Adrenal gland (tissue), 5 donors: ENCODE data around the gene DPPA4.

Experiments
- POLR2A ChIP-seq, 2 donors: fragments of 450-650 bp; IDR thresholded peaks; one replicate each; pipeline ENCODE4 v1.6.1; 2017; ENCODE audit warnings: antibody characterized with exemption in 2 of 2, mild to moderate bottlenecking in 2 of 2, moderate library complexity in 1 of 2
- TF ChIP-seq, protein P1 (sequence below), 6 experiments: fragments of 450-650 bp in 4 of 6; fragments of 200-600 bp in 2 of 6; sonication (generic) in 1 of 6; IDR thresholded peaks; 1 replicate in 5 of 6; 2 replicates in 1 of 6; pipeline versions ENCODE4 v1.5.1 to v1.8.0; 2016 to 2021; ENCODE audit warnings: antibody characterized with exemption in 6 of 6, mild to moderate bottlenecking in 2 of 6, moderate library complexity in 1 of 6
- donor health status: DM: no; HTN: no; CAD: no.

DNA sequence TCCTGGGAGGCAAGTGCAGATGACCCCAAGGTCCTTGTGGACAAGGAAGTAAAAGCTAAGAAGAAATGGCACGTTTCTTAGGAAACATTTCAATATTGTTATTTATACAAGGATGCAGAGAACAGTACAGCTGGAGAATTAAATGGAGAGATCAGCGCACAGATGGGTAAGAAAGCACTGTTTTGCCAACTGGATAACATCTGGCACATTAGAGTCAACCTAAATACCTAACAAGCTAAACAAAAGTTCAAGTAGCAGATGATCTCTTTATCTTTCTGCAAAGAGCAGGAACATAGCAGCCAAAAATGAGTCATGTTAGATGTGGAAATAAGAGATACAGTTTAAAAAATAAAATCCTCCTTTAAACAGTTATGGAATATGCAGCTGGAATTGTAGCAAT, 15.7 kb upstream of the DPPA4 start:
- TF ChIP-seq POLR2A (IDR thresholded peaks at IDR 0.05) = no peak
- TF ChIP-seq, protein P1, sequence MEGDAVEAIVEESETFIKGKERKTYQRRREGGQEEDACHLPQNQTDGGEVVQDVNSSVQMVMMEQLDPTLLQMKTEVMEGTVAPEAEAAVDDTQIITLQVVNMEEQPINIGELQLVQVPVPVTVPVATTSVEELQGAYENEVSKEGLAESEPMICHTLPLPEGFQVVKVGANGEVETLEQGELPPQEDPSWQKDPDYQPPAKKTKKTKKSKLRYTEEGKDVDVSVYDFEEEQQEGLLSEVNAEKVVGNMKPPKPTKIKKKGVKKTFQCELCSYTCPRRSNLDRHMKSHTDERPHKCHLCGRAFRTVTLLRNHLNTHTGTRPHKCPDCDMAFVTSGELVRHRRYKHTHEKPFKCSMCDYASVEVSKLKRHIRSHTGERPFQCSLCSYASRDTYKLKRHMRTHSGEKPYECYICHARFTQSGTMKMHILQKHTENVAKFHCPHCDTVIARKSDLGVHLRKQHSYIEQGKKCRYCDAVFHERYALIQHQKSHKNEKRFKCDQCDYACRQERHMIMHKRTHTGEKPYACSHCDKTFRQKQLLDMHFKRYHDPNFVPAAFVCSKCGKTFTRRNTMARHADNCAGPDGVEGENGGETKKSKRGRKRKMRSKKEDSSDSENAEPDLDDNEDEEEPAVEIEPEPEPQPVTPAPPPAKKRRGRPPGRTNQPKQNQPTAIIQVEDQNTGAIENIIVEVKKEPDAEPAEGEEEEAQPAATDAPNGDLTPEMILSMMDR (IDR thresholded peaks at IDR 0.05) = no peak
